B cell (primary cell): ENCODE data around the gene SERP1. TPM values are rescaled to one million over a fixed set of nuclear protein-coding genes. Genes with fewer than 3 reads are reported as not detected.
"Not testable (repeated sequence)": the region's sequence is repeated elsewhere in the genome, so short reads cannot be mapped to it uniquely, and the experiment has no call there.

Source experiments
- ATAC-seq: fragments of 200-7000 bp; cut with Tn5 transposase; one replicate; pipeline ENCODE4 v1.10.0; 2021; ENCODE audit warnings: low read depth, mild to moderate bottlenecking, moderate number of reproducible peaks, moderate library complexity
- CTCF ChIA-PET: fragments of 350-600 bp; sonication (Branson Sonifier 250); formaldehyde crosslinking; loops from one replicate; lab custom pipeline; 2021; ENCODE audit warnings: antibody characterized with exemption, inconsistent platforms; lab: Charles Lee
- POLR2A ChIA-PET: fragments of 350-600 bp; sonication (Branson Sonifier 250); formaldehyde crosslinking; loops from one replicate; lab custom pipeline; 2021; ENCODE audit warnings: antibody characterized with exemption; lab: Charles Lee
- DNase-seq: peaks from one replicate; pipeline ENCODE4 v3.0.0; 2013
- H2AFZ ChIP-seq: 2 replicates; pipeline ENCODE4 v1.6.1; 2012; ENCODE audit warnings: mild to moderate bottlenecking, low read depth, low read length; ENCODE audit not compliant: insufficient read depth, poor library complexity, severe bottlenecking
- H3K27ac ChIP-seq, 2 donors: 1 replicate in 1 of 2; 2 replicates in 1 of 2; pipeline ENCODE4 v1.5.1; 2012 to 2013; ENCODE audit warnings: low read length in 2 of 2, mild to moderate bottlenecking in 2 of 2, moderate library complexity in 1 of 2
- H3K27me3 ChIP-seq, 4 experiments: fragments of 200-600 bp in 1 of 4; sonication (generic) in 1 of 4; replicated peaks in 1 of 4; 1 replicate in 2 of 4; 2 replicates in 2 of 4; pipeline versions ENCODE4 v1.6.1 to v1.7.0; 2013 to 2016; ENCODE audit warnings: low read length in 3 of 4, mild to moderate bottlenecking in 2 of 4, mixed read lengths in 1 of 4, moderate library complexity in 1 of 4; ENCODE audit not compliant: insufficient read depth in 4 of 4, control insufficient read depth in 3 of 4; ENCODE audit errors: control extremely low read depth in 1 of 4
- H3K36me3 ChIP-seq, 2 experiments: replicated peaks in 1 of 2; 1 replicate in 1 of 2; 2 replicates in 1 of 2; pipeline versions ENCODE4 v1.6.1 to v1.7.1; 2013; ENCODE audit warnings: low read length in 1 of 2; ENCODE audit not compliant: insufficient read depth in 2 of 2, control insufficient read depth in 1 of 2; ENCODE audit errors: control extremely low read depth in 1 of 2, extremely low read depth in 1 of 2
- H3K4me1 ChIP-seq, 2 donors: fragments of 200-600 bp in 1 of 2; sonication (generic) in 1 of 2; 1 replicate in 1 of 2; 2 replicates in 1 of 2; pipeline versions ENCODE4 v1.5.1 to v1.6.1; 2013 to 2017; ENCODE audit warnings: low read length in 2 of 2; ENCODE audit not compliant: control insufficient read depth in 2 of 2, insufficient read depth in 2 of 2
- H3K4me2 ChIP-seq: replicated peaks from 2 replicates; pipeline ENCODE3; 2012; ENCODE audit warnings: mild to moderate bottlenecking, low read depth, low read length; ENCODE audit not compliant: poor library complexity, severe bottlenecking
- H3K4me3 ChIP-seq, 5 experiments: fragments of 200-600 bp in 1 of 5; sonication (generic) in 1 of 5; 1 replicate in 3 of 5; 2 replicates in 2 of 5; pipeline versions ENCODE4 v1.5.1 to v1.7.0; 2011 to 2016; ENCODE audit warnings: low read length in 4 of 5, mild to moderate bottlenecking in 4 of 5, low read depth in 2 of 5, control low read depth in 1 of 5, moderate library complexity in 1 of 5; ENCODE audit not compliant: insufficient read depth in 1 of 5; ENCODE audit errors: control extremely low read depth in 1 of 5, extremely low read depth in 1 of 5
- H3K79me2 ChIP-seq: fragments of 200-600 bp; sonication (generic); one replicate; pipeline ENCODE4 v1.6.0; 2016; ENCODE audit warnings: low read length; ENCODE audit not compliant: control insufficient read depth, insufficient read depth
- H3K9ac ChIP-seq: fragments of 200-600 bp; sonication (generic); 2 replicates; pipeline ENCODE4 v1.6.1; 2017; ENCODE audit warnings: mild to moderate bottlenecking, low read length, moderate library complexity
- H3K9me3 ChIP-seq, 3 donors: one replicate each; pipeline versions ENCODE4 v1.6.1 to v1.7.1; 2013; ENCODE audit warnings: low read length in 2 of 3; ENCODE audit not compliant: control insufficient read depth in 2 of 3, insufficient read depth in 1 of 3; ENCODE audit errors: control extremely low read depth in 1 of 3
- H4K20me1 ChIP-seq: 2 replicates; pipeline ENCODE4 v1.6.0; 2012; ENCODE audit warnings: mild to moderate bottlenecking, low read length; ENCODE audit not compliant: insufficient read depth, control insufficient read depth, poor library complexity, severe bottlenecking
- H3K27ac Mint-ChIP-seq: one replicate; pipeline ENCODE4 v1.8.0; 2021; ENCODE audit warnings: mixed read lengths
- H3K27me3 Mint-ChIP-seq: one replicate; pipeline ENCODE4 v1.8.0; 2021; ENCODE audit warnings: mixed read lengths
- H3K4me1 Mint-ChIP-seq: one replicate; pipeline ENCODE4 v1.8.0; 2021; ENCODE audit warnings: mixed read lengths
- H3K4me3 Mint-ChIP-seq: one replicate; pipeline ENCODE4 v1.8.0; 2021; ENCODE audit warnings: mixed read lengths
- H3K9me3 Mint-ChIP-seq: one replicate; pipeline ENCODE4 v1.8.0; 2022; ENCODE audit warnings: mixed read lengths; ENCODE audit not compliant: insufficient read depth
- CTCF ChIP-seq: fragments of 200-600 bp; IDR thresholded peaks from one replicate; pipeline ENCODE4 v1.8.0; 2022; ENCODE audit warnings: antibody characterized with exemption, mild to moderate bottlenecking
- EZH2 ChIP-seq: IDR thresholded peaks from 2 replicates; pipeline ENCODE4 v1.6.1; 2012; ENCODE audit warnings: borderline replicate concordance, low read depth, mild to moderate bottlenecking, moderate library complexity, low read length; ENCODE audit not compliant: insufficient read depth, poor library complexity, severe bottlenecking
- WGBS: methylation state at CpG from one replicate; pipeline ENCODE4 v1.1.5; 2013; ENCODE audit warnings: missing lambda C conversion rate; ENCODE audit not compliant: insufficient coverage; 5-methylcytosine and 5-hydroxymethylcytosine counted together
- intact Hi-C: fragments of 100-400 bp; cut with micrococcal nuclease; formaldehyde crosslinking; loops from one replicate; pipeline ENCODE4 v1.10.0; 2022
- polyA plus RNA-seq: library from polyadenylated mRNA; depleted of rRNA; stranded (reverse); fragments of >200 nt; gene quantifications from 2 replicates; pipeline ENCODE4 v1.2.3, GENCODE V29; 2012
- total RNA-seq, 2 donors: library from RNA; stranded (reverse); fragments of 120-200 nt in 1 of 2; gene quantifications; 1 replicate in 1 of 2; 2 replicates in 1 of 2; pipeline versions ENCODE4 v1.2.3 to v1.2.4, GENCODE V29; 2013 to 2022

Gene SERP1
- total and polyA plus RNA-seq, 2 donors (not counting 1 experiment from before 2014, with no cell fraction given): 84.6 to 114 TPM

- Histone ChIP-seq H3K9ac (no peak overlapping the region), H3K27me3 (peaks cover 0 to 5% (median 1%) of the 10 kb centered on the region in 4 experiments), H2AFZ (no peak overlapping the region), H3K9me3 (peaks cover 1 to 12% (median 8%) of the 10 kb centered on the region in 3 donors), H3K36me3 (no peaks in the 10 kb centered on the region), H4K20me1 (no peaks in the 10 kb centered on the region), H3K79me2 (no peaks in the 10 kb centered on the region), H3K4me1 (no peaks in the 10 kb centered on the region), H3K4me2 (no peak overlapping the region), H3K4me3 (no peak overlapping the region), H3K27ac (no peak overlapping the region)
- ATAC-seq (no peak), DNase-seq (no peak)
- H3K27ac Mint-ChIP-seq: no peak overlapping the region
- peaks cover 32% of the 10 kb centered on the region for H3K27me3 Mint-ChIP-seq
- no peak for TF ChIP-seq CTCF
- TF ChIP-seq EZH2: no peak
- CTCF ChIA-PET: interaction anchor here (0.9 to 2.0 kb wide), 3 partner anchors 8 to 695 kb away, joined by 3 to 9 read pairs (median 5); no protein-coding TSS in a partner anchor
- H3K4me3 Mint-ChIP-seq: no peak overlapping the region
- H3K9me3 Mint-ChIP-seq: peaks cover 7% of the 10 kb centered on the region
- intact Hi-C loops: no loop called here
- 88% methylated on average over 3 of the region's 5 CpGs for WGBS
- H3K4me1 Mint-ChIP-seq: no peaks in the 10 kb centered on the region
- POLR2A ChIA-PET: no interaction called here
These were observed 42.7 kb downstream of the SERP1 start for GRCh38 chr3:150503402-150504099.

- H3K4me3 ChIP-seq, H3K4me2 ChIP-seq, H3K9me3 Mint-ChIP-seq, POLR2A ChIA-PET, H3K27me3 ChIP-seq, H2AFZ ChIP-seq, H4K20me1 ChIP-seq, H3K36me3 ChIP-seq, H3K79me2 ChIP-seq, H3K9ac ChIP-seq, H3K27ac Mint-ChIP-seq, DNase-seq, ATAC-seq, H3K27ac ChIP-seq, H3K4me1 ChIP-seq, H3K4me3 Mint-ChIP-seq, intact Hi-C loops, H3K4me1 Mint-ChIP-seq: not testable (repeated sequence)
- H3K9me3 ChIP-seq: peaks cover 0 to 12% (median 8%) of the 10 kb centered on the region in 3 donors
- CTCF ChIA-PET: interaction anchor here (2.2 kb wide), 1 partner anchor 89 kb away, joined by 5 read pairs; no protein-coding TSS in a partner anchor
- peaks cover 18% of the 10 kb centered on the region for H3K27me3 Mint-ChIP-seq
- WGBS: 100% methylated on average over 1 of the region's 1 CpG
These were observed 45.3 kb downstream of the SERP1 start for GRCh38 chr3:150500960-150501359.
